HG03432 (cell line): ENCODE results near the gene PTCD1.
"Not testable (repeated sequence)": the region's sequence is repeated elsewhere in the genome, so short reads cannot be mapped to it uniquely, and the experiment has no call there.

Experiments used
- ATAC-seq: cut with Tn5 transposase; IDR thresholded peaks from one replicate; pipeline ENCODE4 v1.9.1; 2021; ENCODE audit warnings: mild to moderate bottlenecking, moderate library complexity; ENCODE audit not compliant: unreplicated experiment

Gene PTCD1

GRCh38 chr7:99452541-99452940, 13.9 kb upstream of the PTCD1 start:
- no peak for ATAC-seq

DNA sequence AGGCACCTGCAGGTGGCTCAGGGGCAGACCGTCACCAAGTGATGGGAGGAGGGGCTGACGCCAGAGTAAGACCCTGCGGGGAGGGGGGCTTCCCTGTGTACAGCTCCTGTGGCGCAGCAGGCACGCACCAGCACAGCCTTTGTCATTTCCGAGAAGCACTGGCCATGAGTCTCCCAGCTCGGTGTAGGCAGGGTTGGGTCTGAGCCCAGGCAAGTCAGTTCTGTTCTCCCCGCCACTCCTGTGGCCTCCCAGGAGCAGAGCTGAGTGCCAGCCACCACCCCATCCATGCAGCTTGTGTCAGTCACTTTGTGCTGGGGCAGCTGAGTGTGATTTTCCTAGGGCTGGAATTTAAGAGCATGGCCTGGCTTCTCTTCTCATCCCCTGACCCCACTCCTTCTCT, 13.3 kb upstream of the PTCD1 start:
- no peak for ATAC-seq

GRCh38 chr7:99449326-99449725, 10.7 kb upstream of the PTCD1 start:
- no peak for ATAC-seq

- ATAC-seq, result no peak
Observed at GRCh38 chr7:99448855-99449254, 10.3 kb upstream of the PTCD1 start.

DNA sequence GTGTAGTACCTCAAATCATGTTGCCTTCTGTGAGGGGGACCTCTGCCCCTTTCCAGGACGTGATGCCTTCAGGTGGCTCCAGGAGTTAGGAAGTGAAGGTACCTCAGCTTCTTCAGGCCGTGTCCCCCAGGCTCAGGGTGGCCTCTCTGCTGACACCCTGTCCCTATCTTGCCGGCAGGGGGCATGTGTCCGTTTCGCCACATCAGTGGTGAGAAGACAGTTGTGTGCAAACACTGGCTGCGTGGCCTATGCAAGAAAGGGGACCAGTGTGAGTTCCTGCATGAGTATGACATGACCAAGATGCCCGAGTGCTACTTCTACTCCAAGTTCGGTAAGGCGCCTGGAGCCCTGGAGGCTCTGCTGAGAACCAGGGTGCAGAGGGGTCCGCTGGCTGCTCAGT, 9.3 kb upstream of the PTCD1 start:
- no peak for ATAC-seq

DNA sequence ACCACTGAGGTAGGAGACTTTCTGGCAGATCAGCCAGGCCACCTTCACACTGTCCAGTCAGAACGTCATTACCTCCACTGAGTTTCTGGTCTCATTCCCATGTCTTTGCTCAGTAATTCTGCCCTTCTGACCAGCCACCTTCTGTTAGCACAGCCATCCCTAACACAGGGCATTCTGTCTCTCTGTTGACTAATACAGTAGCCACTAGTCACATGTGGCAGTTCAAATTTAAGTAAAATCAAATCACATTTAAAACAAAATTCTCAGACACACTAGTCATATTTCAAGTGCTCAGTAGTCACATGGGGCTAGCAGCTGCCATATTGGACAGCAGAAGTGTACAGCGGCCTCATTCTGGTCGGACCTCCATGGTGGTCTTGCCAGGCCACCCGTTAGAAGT, 7.5 kb upstream of the PTCD1 start:
- no peak for ATAC-seq

- no peak for ATAC-seq
Observed at GRCh38 chr7:99440195-99440594, 1.6 kb upstream of the PTCD1 start.

- ATAC-seq, result peak; percentile 5
Observed at GRCh38 chr7:99437946-99438572, 539 bp downstream of the PTCD1 start.

- ATAC-seq, result no peak
Observed at GRCh38 chr7:99433158-99433557, 5.4 kb downstream of the PTCD1 start.

- not testable (repeated sequence) for ATAC-seq
Observed at GRCh38 chr7:99431756-99432540, 6.7 kb downstream of the PTCD1 start.

DNA sequence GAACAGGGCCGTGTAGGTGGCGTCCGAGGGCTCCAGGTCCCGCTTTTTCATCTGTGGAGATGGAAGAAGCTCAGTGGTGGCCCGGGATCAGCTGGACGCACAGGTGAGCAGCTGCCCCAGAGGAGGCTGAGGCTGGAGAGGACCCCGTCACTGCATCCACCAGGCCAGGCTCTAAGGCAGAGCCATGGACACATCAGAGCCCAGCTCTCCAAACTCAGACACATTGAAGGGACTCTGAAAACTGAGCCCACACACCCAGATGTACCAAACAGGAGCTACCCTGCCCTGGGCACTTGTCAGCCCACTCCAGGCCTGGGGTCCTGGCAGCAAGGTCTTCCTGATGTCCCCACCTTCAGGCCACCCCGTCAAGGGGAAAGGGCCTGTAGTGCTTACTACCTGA, 8.8 kb downstream of the PTCD1 start:
- ATAC-seq, result no peak

- ATAC-seq, result no peak
Observed at GRCh38 chr7:99428972-99429566, 9.5 kb downstream of the PTCD1 start.

DNA sequence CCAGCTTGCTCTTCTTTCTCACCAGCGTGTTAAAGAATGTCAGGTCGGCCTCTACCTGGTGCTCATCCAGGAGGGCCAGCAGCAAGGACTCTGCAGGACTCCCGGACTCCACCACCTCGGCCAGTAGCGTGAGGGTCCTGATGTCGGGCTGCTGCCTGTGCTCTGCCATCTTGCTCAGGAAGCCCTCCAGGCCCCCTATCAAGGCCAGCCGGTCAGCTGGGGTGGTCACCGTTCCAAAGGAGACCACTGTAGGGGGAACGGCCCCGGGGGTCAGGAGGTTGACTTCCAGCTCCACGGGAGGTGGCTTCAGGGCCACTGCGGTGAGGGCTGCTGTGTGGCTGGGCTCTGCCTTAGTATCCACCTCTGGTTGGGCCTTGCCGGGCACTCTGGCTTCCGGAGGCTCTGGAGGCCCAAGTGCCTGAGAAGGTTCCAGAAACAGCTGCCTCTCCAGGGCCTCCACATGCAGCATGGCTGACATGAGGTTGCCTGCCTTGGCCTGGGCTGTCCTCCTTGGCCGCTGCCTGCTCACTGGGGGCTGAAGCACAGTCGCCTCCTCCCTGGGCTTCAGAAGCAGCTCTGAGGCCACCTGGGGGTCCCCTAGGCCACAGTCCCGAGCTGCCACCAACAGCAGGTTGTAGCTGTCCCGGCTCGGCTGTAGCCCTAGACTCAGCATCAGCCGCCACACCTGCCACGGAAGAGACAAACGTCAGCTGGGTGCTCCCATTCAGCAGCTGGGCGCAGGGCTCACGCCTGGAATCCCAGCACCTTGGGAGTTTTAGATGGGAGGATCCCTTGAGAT, 13.5 kb downstream of the PTCD1 start:
- no peak for ATAC-seq

- no peak for ATAC-seq
Observed at GRCh38 chr7:99422625-99423024, 16.0 kb downstream of the PTCD1 start.

GRCh38 chr7:99422186-99422585, 16.4 kb downstream of the PTCD1 start:
- ATAC-seq, result no peak

- no peak for ATAC-seq
Observed at GRCh38 chr7:99420986-99421385, 17.6 kb downstream of the PTCD1 start.

- no peak for ATAC-seq
Observed at GRCh38 chr7:99420213-99420612, 18.4 kb downstream of the PTCD1 start.

- ATAC-seq, result no peak
Observed at GRCh38 chr7:99419323-99420021, 19.1 kb downstream of the PTCD1 start.

GRCh38 chr7:99418260-99418659, 20.3 kb downstream of the PTCD1 start:
- no peak for ATAC-seq

GRCh38 chr7:99415513-99416127, 23.0 kb downstream of the PTCD1 start:
- not testable (repeated sequence) for ATAC-seq
